OCI-LY7 (cell line): ENCODE data around the gene MPC1. TPM values are rescaled to one million over a fixed set of nuclear protein-coding genes. Genes with fewer than 3 reads are reported as not detected.

ENCODE experiments used
- BruUV-seq: library from RNA; stranded (reverse); fragments of 400-500 nt; replicated peaks from 2 replicates; lab custom pipeline; 2021; lab: Mats Ljungman, UMichigan
- CTCF ChIA-PET: fragments of 300-600 bp; sonication (Branson Sonifier 250); formaldehyde crosslinking; loops from one replicate; lab custom pipeline; 2022; ENCODE audit warnings: antibody characterized with exemption; ENCODE audit not compliant: unreplicated experiment; lab: Charles Lee
- POLR2A ChIA-PET: fragments of 300-600 bp; sonication (Branson Sonifier 250); formaldehyde crosslinking; loops from one replicate; lab custom pipeline; 2022; ENCODE audit warnings: antibody characterized with exemption; lab: Charles Lee
- DNase-seq: peaks from one replicate; pipeline ENCODE4 v3.0.0-alpha.2; 2015; ENCODE audit warnings: low spot score
- H2AFZ ChIP-seq: fragments of 200-600 bp; sonication (generic), shearing (Covaris generic); 2 replicates; pipeline ENCODE4 v1.6.1; 2014; ENCODE audit warnings: mild to moderate bottlenecking, antibody characterized with exemption, low read length, moderate library complexity
- H3K27ac ChIP-seq: fragments of 200-600 bp; sonication (generic); 2 replicates; pipeline ENCODE4 v1.5.1; 2014; ENCODE audit warnings: mixed run types, low read depth, mild to moderate bottlenecking, moderate library complexity, low read length, inconsistent platforms; ENCODE audit not compliant: poor library complexity, severe bottlenecking
- H3K36me3 ChIP-seq: fragments of 200-600 bp; sonication (generic); 2 replicates; pipeline ENCODE4 v1.6.1; 2014; ENCODE audit warnings: mild to moderate bottlenecking, antibody characterized with exemption, low read length, moderate library complexity, mixed read lengths; ENCODE audit not compliant: insufficient read depth
- H3K4me1 ChIP-seq: fragments of 200-600 bp; sonication (generic); 2 replicates; pipeline ENCODE4 v1.5.1; 2014; ENCODE audit warnings: mild to moderate bottlenecking, low read length; ENCODE audit not compliant: insufficient read depth, poor library complexity, severe bottlenecking
- H3K4me2 ChIP-seq: fragments of 200-600 bp; sonication (generic); 2 replicates; pipeline ENCODE4 v1.6.1; 2014; ENCODE audit warnings: mild to moderate bottlenecking, low read length
- H3K4me3 ChIP-seq: fragments of 200-600 bp; sonication (generic); 2 replicates; pipeline ENCODE4 v1.5.1; 2014; ENCODE audit warnings: mild to moderate bottlenecking, low read depth, low read length; ENCODE audit not compliant: poor library complexity, severe bottlenecking
- H3K79me2 ChIP-seq: fragments of 200-600 bp; sonication (generic); 2 replicates; pipeline ENCODE4 v1.6.1; 2016; ENCODE audit warnings: low read depth, mild to moderate bottlenecking, low read length, moderate library complexity, mixed read lengths; ENCODE audit not compliant: insufficient read depth
- H3K9me2 ChIP-seq: fragments of 200-600 bp; sonication (generic); 2 replicates; pipeline ENCODE4 v1.6.1; 2016; ENCODE audit warnings: mild to moderate bottlenecking, low read length, mixed read lengths; ENCODE audit not compliant: insufficient read depth
- H3K9me3 ChIP-seq: fragments of 200-600 bp; sonication (generic); 2 replicates; pipeline ENCODE4 v1.6.1; 2014; ENCODE audit warnings: mild to moderate bottlenecking, mixed run types, low read length, mixed read lengths
- H4K20me1 ChIP-seq: fragments of 200-600 bp; sonication (generic); 2 replicates; pipeline ENCODE4 v1.6.1; 2014; ENCODE audit warnings: mild to moderate bottlenecking, antibody characterized with exemption, low read length, moderate library complexity, mixed read lengths; ENCODE audit not compliant: insufficient read depth
- CTCF ChIP-seq: fragments of 200-600 bp; sonication (generic); conservative IDR thresholded peaks from 2 replicates; pipeline ENCODE4 v1.5.1; 2014; ENCODE audit warnings: mild to moderate bottlenecking, antibody characterized with exemption, low read length, moderate library complexity, mixed read lengths
- EZH2phosphoT487 ChIP-seq: fragments of 200-600 bp; sonication (generic); IDR thresholded peaks from 2 replicates; pipeline ENCODE4 v1.6.1; 2018; ENCODE audit warnings: low read depth, borderline replicate concordance, mild to moderate bottlenecking, mixed run types, antibody characterized with exemption, low read length, moderate library complexity, mixed read lengths
- intact Hi-C: fragments of 100-400 bp; cut with micrococcal nuclease; formaldehyde crosslinking; loops from one replicate; pipeline ENCODE4 v1.10.0; 2022; ENCODE audit not compliant: unreplicated experiment
- total RNA-seq, 2 experiments: library from RNA; depleted of rRNA in 1 of 2; stranded (reverse); fragments of >200 nt in 1 of 2; shearing (Covaris generic) in 1 of 2; gene quantifications; 2 replicates each; pipeline ENCODE4 v1.2.3, GENCODE V29; 2014 to 2022

MPC1 gene
- total RNA-seq, 2 experiments from 2014 or later: 36.1 to 38.1 TPM

GRCh38 chr6:166333172-166333995, 49.4 kb downstream of the MPC1 start:
- CTCF ChIA-PET: no interaction called here
- Histone ChIP-seq H4K20me1 (no peaks in the 10 kb centered on the region), H3K9me2 (no peaks in the 10 kb centered on the region), H3K4me1 (peaks cover 21% of the 10 kb centered on the region), H3K9me3 (no peaks in the 10 kb centered on the region), H3K4me3 (peak overlapping the region; percentile 21), H3K36me3 (peaks cover 70% of the 10 kb centered on the region), H3K27ac (peak overlapping the region; percentile 66), H3K4me2 (peak overlapping the region; percentile 61), H2AFZ (no peak overlapping the region), H3K79me2 (peaks cover 91% of the 10 kb centered on the region)
- DNase-seq: peak; percentile 55
- no TSS peak for BruUV-seq
- TF ChIP-seq CTCF: no peak
- TF ChIP-seq EZH2phosphoT487: no peak
- intact Hi-C loops: no loop called here
- POLR2A ChIA-PET: interaction anchor here (0.8 to 1.3 kb wide), 4 partner anchors 10 to 56 kb away, joined by 3 read pairs; no protein-coding TSS in a partner anchor

- POLR2A ChIA-PET: no interaction called here
- no peaks in the 10 kb centered on the region for H3K9me2 ChIP-seq
- no TSS peak for BruUV-seq
- peaks cover 86% of the 10 kb centered on the region for H3K79me2 ChIP-seq
- H4K20me1 ChIP-seq: no peaks in the 10 kb centered on the region
- no peak for TF ChIP-seq EZH2phosphoT487
- TF ChIP-seq CTCF: no peak
- no peak overlapping the region for H2AFZ ChIP-seq
- intact Hi-C loops: no loop called here
- peaks cover 69% of the 10 kb centered on the region for H3K36me3 ChIP-seq
- H3K9me3 ChIP-seq: no peaks in the 10 kb centered on the region
- no peak overlapping the region for H3K27ac ChIP-seq
- no peak overlapping the region for H3K4me2 ChIP-seq
- no peak for DNase-seq
- no peak overlapping the region for H3K4me3 ChIP-seq
- CTCF ChIA-PET: no interaction called here
- peaks cover 21% of the 10 kb centered on the region for H3K4me1 ChIP-seq
These were observed 51.0 kb downstream of the MPC1 start for GRCh38 chr6:166331503-166332415.
